ENCODE data around the gene WDR5.

WDR5 gene

DNA sequence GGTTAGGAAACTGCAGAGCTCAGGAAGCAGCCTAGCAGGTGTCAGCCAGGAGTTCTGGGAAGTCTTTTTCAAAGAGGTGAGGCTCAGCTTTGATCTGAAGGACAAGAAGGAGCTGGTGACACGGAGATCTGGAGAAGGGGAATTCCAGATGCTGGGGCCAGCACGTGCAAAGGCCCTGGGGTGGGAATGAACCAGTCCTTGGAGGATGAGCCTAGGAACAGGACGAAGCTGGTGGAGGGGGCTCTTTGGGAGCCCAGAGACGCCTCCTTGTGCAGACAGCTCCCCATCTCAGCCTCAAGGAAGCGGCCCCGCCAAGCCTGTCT is 43.7 kb downstream of the WDR5 start:
- TF ChIP-seq, protein P1, sequence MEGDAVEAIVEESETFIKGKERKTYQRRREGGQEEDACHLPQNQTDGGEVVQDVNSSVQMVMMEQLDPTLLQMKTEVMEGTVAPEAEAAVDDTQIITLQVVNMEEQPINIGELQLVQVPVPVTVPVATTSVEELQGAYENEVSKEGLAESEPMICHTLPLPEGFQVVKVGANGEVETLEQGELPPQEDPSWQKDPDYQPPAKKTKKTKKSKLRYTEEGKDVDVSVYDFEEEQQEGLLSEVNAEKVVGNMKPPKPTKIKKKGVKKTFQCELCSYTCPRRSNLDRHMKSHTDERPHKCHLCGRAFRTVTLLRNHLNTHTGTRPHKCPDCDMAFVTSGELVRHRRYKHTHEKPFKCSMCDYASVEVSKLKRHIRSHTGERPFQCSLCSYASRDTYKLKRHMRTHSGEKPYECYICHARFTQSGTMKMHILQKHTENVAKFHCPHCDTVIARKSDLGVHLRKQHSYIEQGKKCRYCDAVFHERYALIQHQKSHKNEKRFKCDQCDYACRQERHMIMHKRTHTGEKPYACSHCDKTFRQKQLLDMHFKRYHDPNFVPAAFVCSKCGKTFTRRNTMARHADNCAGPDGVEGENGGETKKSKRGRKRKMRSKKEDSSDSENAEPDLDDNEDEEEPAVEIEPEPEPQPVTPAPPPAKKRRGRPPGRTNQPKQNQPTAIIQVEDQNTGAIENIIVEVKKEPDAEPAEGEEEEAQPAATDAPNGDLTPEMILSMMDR (conservative IDR thresholded peaks at IDR 0.05; ENCODE audit: low read length): no peak
- no peak overlapping the region for H3K4me3 ChIP-seq (ENCODE audit: low read length)
- DNase-seq (ENCODE audit: low read depth): no peak

DNA sequence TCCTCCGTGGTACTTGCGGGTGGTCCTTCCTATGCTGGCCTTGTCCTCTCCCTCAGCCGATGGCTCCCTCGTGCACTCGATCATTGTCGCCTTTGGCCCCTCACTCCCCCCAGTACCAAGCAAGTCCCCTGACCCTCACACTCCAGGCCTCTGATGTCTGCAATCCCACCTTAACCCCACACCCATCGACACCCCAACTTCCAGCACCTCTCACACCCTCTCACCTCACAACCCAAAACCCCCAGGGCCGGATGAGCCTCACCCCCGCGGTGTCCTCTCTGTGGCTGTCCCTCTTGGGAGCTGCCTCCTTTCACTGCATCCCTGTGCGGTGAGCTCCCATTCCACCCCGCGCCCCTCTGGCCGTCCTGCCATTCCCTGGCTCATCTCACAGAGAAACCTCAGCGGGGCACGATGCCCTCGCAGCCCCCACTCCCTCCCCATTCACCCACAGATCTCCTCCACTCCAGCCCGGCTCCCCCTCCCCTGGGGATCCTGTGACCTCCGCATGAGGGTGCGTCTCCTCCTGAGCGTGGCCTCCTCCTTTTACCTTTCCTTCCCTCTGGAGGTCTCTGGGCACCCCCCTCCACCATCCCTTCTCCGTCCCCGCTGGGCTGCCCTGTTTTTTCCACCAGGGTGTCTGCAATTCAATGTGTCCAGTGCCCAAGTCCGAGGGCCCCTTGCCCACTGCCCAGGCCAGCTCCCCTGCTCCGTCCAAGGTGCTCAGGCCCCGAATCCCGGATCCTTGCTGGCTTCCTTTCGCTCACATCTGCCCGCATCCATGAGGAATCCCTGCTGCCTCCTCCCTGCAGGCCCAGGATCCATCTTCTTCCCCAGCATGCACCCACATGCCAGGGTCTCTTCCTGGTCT is 44.3 kb downstream of the WDR5 start:
- no peak overlapping the region for H3K4me3 ChIP-seq (ENCODE audit: low read length)
- TF ChIP-seq, protein P1 (conservative IDR thresholded peaks at IDR 0.05; ENCODE audit: low read length): no peak
- DNase-seq (ENCODE audit: low read depth): no peak

DNA sequence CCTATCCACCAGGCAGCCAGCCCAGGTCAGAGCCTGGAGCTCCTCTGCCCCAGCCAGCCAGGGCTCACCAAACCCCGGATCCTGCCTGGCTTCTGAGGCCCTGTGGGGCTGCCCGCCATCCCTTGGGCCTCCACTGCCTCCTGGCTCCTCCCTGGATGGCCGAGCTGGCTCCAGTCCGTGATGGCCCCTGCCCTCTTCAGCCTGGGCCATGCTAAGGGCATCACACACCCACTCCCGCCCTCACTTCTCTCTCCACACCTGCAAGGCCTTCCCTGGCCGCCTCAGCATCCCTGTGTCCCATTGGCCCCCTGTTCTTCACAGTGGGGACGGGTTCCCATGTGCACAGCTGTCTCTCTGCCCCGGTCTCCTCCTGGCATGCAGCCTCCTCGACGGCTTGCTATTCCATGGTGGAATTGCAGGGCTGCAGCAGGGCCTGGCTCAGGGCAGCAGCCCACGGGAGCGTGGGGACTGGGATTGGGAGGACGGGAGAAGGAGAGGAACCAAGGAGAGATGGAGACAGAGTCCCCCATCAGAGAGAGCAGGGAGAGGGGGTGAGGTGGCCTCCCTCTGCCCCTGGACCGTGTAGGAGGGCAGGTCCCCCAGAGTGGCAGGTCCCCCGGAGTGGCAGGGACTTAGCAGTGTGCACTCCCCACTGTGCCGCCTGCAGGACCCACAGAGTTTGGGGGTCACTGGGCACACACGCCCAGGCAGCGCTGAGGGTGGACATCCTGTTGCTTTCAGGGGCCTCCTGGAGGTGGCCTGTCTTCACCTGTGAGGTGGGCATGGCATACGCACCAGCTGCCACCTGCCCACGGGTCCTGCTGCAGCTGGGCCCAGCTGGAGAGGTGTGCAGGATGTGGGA is 45.1 kb downstream of the WDR5 start:
- TF ChIP-seq, protein P1 (conservative IDR thresholded peaks at IDR 0.05; ENCODE audit: low read length): no peak
- H3K4me3 ChIP-seq (ENCODE audit: low read length): no peak overlapping the region
- DNase-seq (ENCODE audit: low read depth): no peak

DNA sequence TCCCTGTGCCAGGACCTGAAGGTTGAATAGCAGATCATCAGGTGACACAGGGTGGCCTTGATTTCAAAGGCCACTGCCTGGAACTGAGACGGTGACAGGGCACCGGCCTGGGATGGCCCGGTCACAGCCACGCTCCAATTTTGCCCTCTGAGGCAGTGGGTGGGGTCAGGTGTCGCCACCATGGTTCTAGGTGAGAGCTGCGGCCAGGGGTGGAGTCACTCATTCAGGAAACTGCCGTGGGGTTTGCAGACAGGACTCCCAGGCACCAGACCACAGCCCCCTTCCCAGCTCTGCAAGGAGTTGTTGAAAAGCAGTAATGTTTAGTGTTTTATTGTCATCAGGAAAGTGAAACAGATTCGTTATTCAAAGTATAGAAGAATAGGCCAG is 45.8 kb downstream of the WDR5 start:
- no peak for DNase-seq (ENCODE audit: low read depth)
- H3K4me3 ChIP-seq (ENCODE audit: low read length): no peak overlapping the region
- TF ChIP-seq, protein P1 (conservative IDR thresholded peaks at IDR 0.05; ENCODE audit: low read length): no peak

DNA sequence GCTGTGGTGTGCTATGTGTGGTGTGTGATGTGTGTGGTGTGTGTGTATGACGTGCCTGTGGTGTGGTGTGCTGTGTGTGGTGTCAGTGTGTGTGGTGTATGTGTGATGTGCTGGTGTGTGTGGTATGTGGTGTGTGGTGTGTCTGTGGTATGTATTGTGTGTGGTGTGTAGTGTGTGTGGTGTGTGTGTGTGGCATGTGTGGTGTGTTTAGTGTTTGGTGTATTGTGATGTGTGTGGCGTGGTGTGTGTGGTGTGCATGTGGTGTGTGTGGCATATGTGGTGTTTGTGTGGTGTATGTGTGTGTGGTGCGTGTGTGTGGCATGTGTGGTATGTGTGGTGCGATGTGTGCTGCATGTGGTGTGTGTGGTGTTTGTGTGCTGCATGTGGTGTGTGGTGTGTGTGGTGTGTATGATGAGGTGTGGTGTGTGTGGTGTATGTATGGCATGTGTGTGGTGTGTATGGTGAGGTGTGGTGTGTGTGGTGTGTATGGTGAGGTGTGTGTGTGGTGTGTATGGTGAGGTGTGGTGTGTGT is 46.7 kb downstream of the WDR5 start:
- H3K4me3 ChIP-seq (ENCODE audit: low read length): no peak overlapping the region
- TF ChIP-seq, protein P1 (conservative IDR thresholded peaks at IDR 0.05; ENCODE audit: low read length): no peak
- DNase-seq (ENCODE audit: low read depth): peak; percentile 17

DNA sequence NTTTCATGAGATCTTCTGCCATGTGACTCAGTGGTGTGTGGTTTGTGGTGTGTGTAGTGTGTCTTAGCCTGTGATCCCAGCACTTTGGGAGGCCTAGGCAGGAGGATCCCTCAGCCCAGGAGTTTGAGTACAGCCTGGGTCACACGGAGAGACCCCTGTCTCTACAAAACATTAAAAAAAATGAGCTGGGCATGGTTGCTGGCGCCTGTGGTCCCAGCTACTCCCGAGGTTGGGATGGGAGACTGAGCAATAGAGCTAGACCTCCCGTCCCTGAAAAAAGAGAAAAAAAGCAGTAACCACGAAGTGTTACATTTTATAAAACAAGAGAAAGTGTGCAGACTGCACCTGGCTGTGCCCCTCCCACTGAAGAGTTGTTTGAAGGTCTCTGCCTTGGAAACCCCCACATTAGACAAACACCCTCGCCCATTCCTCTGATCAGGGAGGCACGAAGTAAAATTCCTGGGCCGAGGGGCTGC is 49.7 kb downstream of the WDR5 start:
- no peak overlapping the region for H3K4me3 ChIP-seq (ENCODE audit: low read length)
- peak; percentile 17 for DNase-seq (ENCODE audit: low read depth)
- TF ChIP-seq, protein P1 (conservative IDR thresholded peaks at IDR 0.05; ENCODE audit: low read length): no peak
